T-cell (primary cell): ENCODE data around the gene PET117. TPM values are rescaled to one million over a fixed set of nuclear protein-coding genes. Genes with fewer than 3 reads are reported as not detected.
A peak's percentile ranks its signal among the peaks of the same experiment; 100 is the strongest.
"Not testable (repeated sequence)": the region's sequence is repeated elsewhere in the genome, so short reads cannot be mapped to it uniquely, and the experiment has no call there.

ENCODE experiments used
- ATAC-seq, 4 experiments: fragments of 200-7000 bp in 3 of 4; fragments of 150-1000 bp in 1 of 4; cut with Tn5 transposase; replicated peaks in 1 of 4; 1 replicate in 3 of 4; 2 replicates in 1 of 4; pipeline ENCODE4 v1.10.0; 2021; ENCODE audit warnings: moderate library complexity in 3 of 4, mild to moderate bottlenecking in 2 of 4, moderate number of reproducible peaks in 1 of 4
- CTCF ChIA-PET, 2 donors: fragments of 300-600 bp; sonication (Branson Sonifier 250); formaldehyde crosslinking; loops; one replicate each; lab custom pipeline; 2022; ENCODE audit warnings: antibody characterized with exemption in 2 of 2; lab: Charles Lee
- POLR2A ChIA-PET, 2 donors: fragments of 300-600 bp; sonication (Branson Sonifier 250); formaldehyde crosslinking; loops; one replicate each; lab custom pipeline; 2022; ENCODE audit warnings: antibody characterized with exemption in 2 of 2; lab: Charles Lee
- DNase-seq, 35 experiments: peaks; one replicate each; pipeline versions ENCODE4 v3.0.0 to v3.0.0-alpha.2; 2013 to 2023
- H3K27ac ChIP-seq: one replicate; pipeline ENCODE4 v1.5.1; 2013; ENCODE audit warnings: low read length
- H3K27me3 ChIP-seq, 2 experiments: replicated peaks in 1 of 2; 1 replicate in 1 of 2; 2 replicates in 1 of 2; pipeline versions ENCODE4 v1.6.1 to v1.7.0; 2013; ENCODE audit warnings: low read length in 1 of 2, mixed read lengths in 1 of 2; ENCODE audit not compliant: control insufficient read depth in 2 of 2, insufficient read depth in 2 of 2; ENCODE audit errors: extremely low read depth in 1 of 2
- H3K36me3 ChIP-seq, 2 donors: 1 replicate in 1 of 2; 2 replicates in 1 of 2; pipeline versions ENCODE4 v1.6.1 to v1.7.0; 2013; ENCODE audit warnings: low read length in 1 of 2; ENCODE audit not compliant: control insufficient read depth in 2 of 2, insufficient read depth in 1 of 2; ENCODE audit errors: extremely low read depth in 1 of 2
- H3K4me1 ChIP-seq, 2 experiments: 1 replicate in 1 of 2; 2 replicates in 1 of 2; pipeline versions ENCODE4 v1.6.1 to v1.7.0; 2013; ENCODE audit warnings: low read length in 2 of 2, mixed read lengths in 1 of 2; ENCODE audit not compliant: insufficient read depth in 2 of 2, control insufficient read depth in 1 of 2; ENCODE audit errors: extremely low read depth in 1 of 2
- H3K4me3 ChIP-seq, 2 donors: 1 replicate in 1 of 2; 2 replicates in 1 of 2; pipeline versions ENCODE4 v1.5.1 to v1.7.0; 2013; ENCODE audit warnings: mild to moderate bottlenecking in 2 of 2, low read length in 1 of 2, moderate library complexity in 1 of 2; ENCODE audit not compliant: control insufficient read depth in 1 of 2; ENCODE audit errors: extremely low read depth in 1 of 2
- H3K9me3 ChIP-seq: 2 replicates; pipeline ENCODE4 v1.7.0; 2013
- H3K27ac Mint-ChIP-seq, 2 donors: one replicate each; pipeline ENCODE4 v1.8.0; 2020 to 2021; ENCODE audit warnings: mild to moderate bottlenecking in 2 of 2, mixed read lengths in 2 of 2
- H3K27me3 Mint-ChIP-seq, 2 donors: one replicate each; pipeline ENCODE4 v1.8.0; 2021 to 2022; ENCODE audit warnings: mixed read lengths in 2 of 2
- H3K36me3 Mint-ChIP-seq: one replicate; pipeline ENCODE4 v1.8.0; 2021; ENCODE audit warnings: mixed read lengths
- H3K4me1 Mint-ChIP-seq, 3 donors: one replicate each; pipeline ENCODE4 v1.8.0; 2020 to 2022; ENCODE audit warnings: mixed read lengths in 3 of 3, mild to moderate bottlenecking in 1 of 3
- H3K4me3 Mint-ChIP-seq, 3 donors: one replicate each; pipeline ENCODE4 v1.8.0; 2020 to 2022; ENCODE audit warnings: mild to moderate bottlenecking in 3 of 3, mixed read lengths in 3 of 3, moderate library complexity in 3 of 3
- H3K9me3 Mint-ChIP-seq, 3 donors: one replicate each; pipeline ENCODE4 v1.8.0; 2020 to 2022; ENCODE audit warnings: mixed read lengths in 3 of 3
- WGBS: methylation state at CpG from one replicate; pipeline ENCODE4 v1.1.5; 2013; ENCODE audit warnings: missing lambda C conversion rate; ENCODE audit not compliant: insufficient coverage; 5-methylcytosine and 5-hydroxymethylcytosine counted together
- total RNA-seq, 35 experiments: library from RNA in 6 of 35; stranded (reverse) in 6 of 35; fragments of 120-200 nt in 1 of 35; gene quantifications; one replicate each; pipeline versions ENCODE4 v1.2.1 to v1.2.4 and lab custom pipeline; 2013 to 2026

The PET117 gene
- total RNA-seq, 5 donors from 2014 or later (not counting 1 experiment from before 2014, with no cell fraction given) = 10.0 to 15.6 (median 13.4) TPM

GRCh38 chr20:18108326-18108725, 29.3 kb upstream of the PET117 start:
- no peaks in the 10 kb centered on the region for H3K4me1 Mint-ChIP-seq
- CTCF ChIA-PET = no interaction called here
- POLR2A ChIA-PET = no interaction called here

GRCh38 chr20:18128574-18128973, 9.1 kb upstream of the PET117 start:
- H3K27me3 Mint-ChIP-seq, H3K4me3 ChIP-seq, POLR2A ChIA-PET, H3K36me3 ChIP-seq, DNase-seq, H3K9me3 Mint-ChIP-seq, H3K27me3 ChIP-seq, H3K27ac ChIP-seq, CTCF ChIA-PET, H3K4me3 Mint-ChIP-seq, H3K36me3 Mint-ChIP-seq, H3K9me3 ChIP-seq, H3K4me1 Mint-ChIP-seq, H3K4me1 ChIP-seq: not testable (repeated sequence)
- peak overlapping the region; percentile 29 to 35 for H3K27ac Mint-ChIP-seq
- WGBS = 0% methylated on average over 1 of the region's 1 CpG
- ATAC-seq = peak in 3 of 4 experiments; percentile 27 to 39 (median 37)

More at GRCh38 chr20:18108326-18108725, 29.3 kb upstream of the PET117 start:
- Histone ChIP-seq H3K36me3 (no peaks in the 10 kb centered on the region), H3K4me1 (no peaks in the 10 kb centered on the region), H3K9me3 (no peaks in the 10 kb centered on the region), H3K27me3 (peaks cover 0 to 4% of the 10 kb centered on the region in 2 experiments), H3K4me3 (no peak overlapping the region), H3K27ac (no peak overlapping the region)
- Mint-ChIP-seq H3K36me3 (no peaks in the 10 kb centered on the region), H3K4me3 (no peak overlapping the region), H3K27ac (no peak overlapping the region), H3K9me3 (peaks cover 0 to 4% (median 4%) of the 10 kb centered on the region in 3 donors), H3K27me3 (peaks cover 6% of the 10 kb centered on the region in 2 donors)
- DNase-seq (no peak), ATAC-seq (no peak)
- WGBS = no CpG with 5 or more reads among the region's 2 CpGs

GRCh38 chr20:18132663-18133062, 5.0 kb upstream of the PET117 start:
- CTCF ChIA-PET = no interaction called here
- POLR2A ChIA-PET = interaction anchor here in 1 of 2 donors (0.6 kb wide), 1 partner anchor 22 kb away, joined by 3 read pairs; no protein-coding TSS in a partner anchor
- Mint-ChIP-seq H3K4me1 (peaks cover 5 to 11% (median 11%) of the 10 kb centered on the region in 3 donors), H3K9me3 (peaks cover 0 to 1% (median 0%) of the 10 kb centered on the region in 3 donors), H3K36me3 (no peaks in the 10 kb centered on the region), H3K27ac (no peak overlapping the region), H3K4me3 (no peak overlapping the region), H3K27me3 (no peaks in the 10 kb centered on the region)
- ATAC-seq (no peak), DNase-seq (no peak)
- H3K4me3 ChIP-seq = no peak overlapping the region
- no CpG with 5 or more reads among the region's 1 CpG for WGBS
- H3K27ac ChIP-seq = no peak overlapping the region
- H3K27me3 ChIP-seq = no peaks in the 10 kb centered on the region
- peaks cover 0 to 9% of the 10 kb centered on the region in 2 experiments for H3K4me1 ChIP-seq
- no peaks in the 10 kb centered on the region for H3K9me3 ChIP-seq
- no peaks in the 10 kb centered on the region for H3K36me3 ChIP-seq

- Histone ChIP-seq H3K4me3 (no peak overlapping the region), H3K4me1 (peaks cover 5 to 15% of the 10 kb centered on the region in 2 experiments), H3K27ac (no peak overlapping the region), H3K36me3 (no peaks in the 10 kb centered on the region), H3K27me3 (no peaks in the 10 kb centered on the region), H3K9me3 (no peaks in the 10 kb centered on the region)
- DNase-seq (no peak), ATAC-seq (no peak)
- ChIA-PET CTCF (no interaction called here), POLR2A (no interaction called here)
- WGBS = no CpG with 5 or more reads among the region's 2 CpGs
- peaks cover 7 to 12% (median 11%) of the 10 kb centered on the region in 3 donors for H3K4me1 Mint-ChIP-seq
- no peaks in the 10 kb centered on the region for H3K9me3 Mint-ChIP-seq
- H3K4me3 Mint-ChIP-seq = no peak overlapping the region
- no peaks in the 10 kb centered on the region for H3K27me3 Mint-ChIP-seq
- no peak overlapping the region for H3K27ac Mint-ChIP-seq
- no peaks in the 10 kb centered on the region for H3K36me3 Mint-ChIP-seq
These were observed 3.7 kb upstream of the PET117 start for GRCh38 chr20:18133962-18134361.

GRCh38 chr20:18138266-18138582, 561 bp downstream of the PET117 start:
- Histone ChIP-seq H3K4me1 (peaks cover 14 to 31% of the 10 kb centered on the region in 2 experiments), H3K27me3 (no peaks in the 10 kb centered on the region), H3K36me3 (peaks cover 0 to 12% of the 10 kb centered on the region in 2 donors), H3K27ac (peak overlapping the region; percentile 49), H3K9me3 (no peaks in the 10 kb centered on the region), H3K4me3 (peak overlapping the region; percentile 82 to 94)
- H3K27ac Mint-ChIP-seq = peak overlapping the region; percentile 57 to 71
- no peak for DNase-seq
- POLR2A ChIA-PET = interaction anchor here in 1 of 2 donors (0.5 to 1.1 kb wide), 2 partner anchors 43 to 370 kb away, joined by 3 to 6 read pairs; partner anchors contain the start of gene SEC23B
- peaks cover 8% of the 10 kb centered on the region for H3K36me3 Mint-ChIP-seq
- peak in 3 of 4 experiments; percentile 1 to 46 (median 3) for ATAC-seq
- CTCF ChIA-PET = interaction anchor here (0.6 to 1.5 kb wide), 3 partner anchors 150 to 456 kb away, joined by 3 to 10 read pairs (median 9); partner anchors contain the start of genes RRBP1 (in 1 of the 2) and ZNF133 (in 1 of the 2)
- H3K27me3 Mint-ChIP-seq = no peaks in the 10 kb centered on the region
- H3K4me3 Mint-ChIP-seq = peak overlapping the region; percentile 87 to 89 (median 88)
- WGBS = 0% methylated on average over 9 of the region's 15 CpGs
- H3K4me1 Mint-ChIP-seq = peaks cover 28 to 38% (median 37%) of the 10 kb centered on the region in 3 donors
- no peaks in the 10 kb centered on the region for H3K9me3 Mint-ChIP-seq

GRCh38 chr20:18138639-18139583, 1.2 kb downstream of the PET117 start:
- CTCF ChIA-PET = interaction anchor here in 1 of 2 donors (1.5 kb wide), 1 partner anchor 456 kb away, joined by 9 read pairs; the partner anchor contains the start of gene RRBP1
- H3K27ac ChIP-seq = peak overlapping the region; percentile 49

More at GRCh38 chr20:18138639-18139583, 1.2 kb downstream of the PET117 start:
- peaks cover 0 to 13% of the 10 kb centered on the region in 2 donors for H3K36me3 ChIP-seq
- no peaks in the 10 kb centered on the region for H3K9me3 ChIP-seq
- no peaks in the 10 kb centered on the region for H3K9me3 Mint-ChIP-seq
- no peak for DNase-seq
- POLR2A ChIA-PET = interaction anchor here (0.5 to 1.1 kb wide), 3 partner anchors 42 to 369 kb away, joined by 3 to 6 read pairs (median 3); partner anchors contain the start of gene SEC23B (in 1 of the 2)
- no peaks in the 10 kb centered on the region for H3K27me3 Mint-ChIP-seq
- H3K27me3 ChIP-seq = no peaks in the 10 kb centered on the region
- peaks cover 28 to 40% (median 37%) of the 10 kb centered on the region in 3 donors for H3K4me1 Mint-ChIP-seq
- peak overlapping the region; percentile 57 to 71 for H3K27ac Mint-ChIP-seq
- H3K4me3 ChIP-seq = peak overlapping the region; percentile 82 to 94
- peaks cover 8% of the 10 kb centered on the region for H3K36me3 Mint-ChIP-seq
- peaks cover 14 to 31% of the 10 kb centered on the region in 2 experiments for H3K4me1 ChIP-seq
- 38% methylated on average over 3 of the region's 7 CpGs for WGBS
- ATAC-seq = no peak
- peak overlapping the region; percentile 87 to 89 (median 88) for H3K4me3 Mint-ChIP-seq
